ENCODE data around the gene PARP12.

PARP12 gene

DNA sequence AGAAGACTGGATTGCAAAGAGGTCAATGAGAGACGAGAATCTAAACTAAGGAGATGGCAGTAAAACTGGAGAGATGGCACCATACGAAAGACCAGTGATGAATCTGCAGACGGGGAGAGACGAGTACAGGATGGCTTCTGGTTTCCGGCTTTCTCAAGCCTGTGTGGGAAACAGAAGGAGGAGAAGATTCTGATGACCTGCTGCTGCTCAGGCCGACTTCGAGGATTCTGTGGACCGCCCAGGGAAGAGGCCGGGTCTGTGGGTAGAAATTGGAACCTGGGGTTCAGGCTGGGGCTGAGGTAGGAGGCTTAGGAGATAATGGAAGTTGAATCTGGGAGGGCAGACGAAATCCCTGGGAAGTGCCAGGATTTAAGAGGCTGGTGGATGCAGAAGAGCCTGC, 48.6 kb downstream of the PARP12 start:
- no peak for DNase-seq (ENCODE audit: low spot score)

DNA sequence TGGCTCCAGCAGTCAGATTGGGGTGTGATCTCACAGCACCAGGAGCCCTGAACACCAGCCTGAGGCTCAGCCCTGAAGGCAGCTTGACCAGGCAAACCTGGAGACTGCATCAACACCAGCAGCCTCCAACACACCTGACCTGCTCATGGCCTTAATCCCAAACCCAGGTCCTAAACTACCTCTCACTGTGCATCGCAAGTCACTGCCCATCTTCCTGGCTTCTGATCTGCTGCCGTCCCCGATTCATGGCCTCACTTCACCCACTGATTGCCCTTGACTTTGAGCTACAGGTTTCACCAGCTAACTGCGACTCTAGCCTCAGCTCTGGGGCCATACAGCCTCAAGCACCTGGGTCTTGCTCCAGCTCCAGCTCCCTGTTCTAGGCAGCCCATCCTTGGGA, 49.1 kb downstream of the PARP12 start:
- no peak for DNase-seq (ENCODE audit: low spot score)

DNA sequence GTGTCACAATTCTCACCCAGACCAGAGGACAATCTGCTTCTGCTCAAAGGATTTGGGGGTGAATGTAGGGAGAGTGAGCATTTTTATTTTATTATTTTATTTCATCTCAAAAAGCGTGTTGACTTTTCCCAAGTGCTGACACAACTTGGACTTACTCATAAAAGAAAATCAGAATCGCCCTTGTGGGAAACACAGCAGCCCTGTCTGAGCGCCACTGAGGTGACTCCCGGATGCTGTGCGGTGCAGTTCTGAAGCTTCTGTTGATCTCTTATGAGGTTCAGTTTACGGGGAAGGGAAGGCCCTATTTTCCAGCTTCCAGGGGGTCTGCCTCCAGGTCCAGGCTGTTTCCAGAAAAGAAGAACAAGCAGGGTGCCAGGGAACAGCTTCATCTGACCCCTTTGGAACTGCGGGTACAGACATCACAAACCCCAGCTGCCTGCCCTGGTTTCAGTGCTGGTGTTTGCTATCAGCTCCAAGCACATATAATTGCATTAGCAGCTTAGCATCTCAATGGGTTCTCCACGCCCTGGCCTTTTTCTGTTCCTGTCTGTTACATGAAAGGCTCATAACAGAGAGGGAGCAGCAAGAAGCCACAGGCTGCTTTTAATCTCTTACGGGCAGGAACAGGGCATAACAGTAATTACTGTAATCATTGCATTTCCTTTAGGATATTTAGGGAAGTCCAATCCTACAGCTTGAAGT, 52.4 kb downstream of the PARP12 start:
- no peak for DNase-seq (ENCODE audit: low spot score)

DNA sequence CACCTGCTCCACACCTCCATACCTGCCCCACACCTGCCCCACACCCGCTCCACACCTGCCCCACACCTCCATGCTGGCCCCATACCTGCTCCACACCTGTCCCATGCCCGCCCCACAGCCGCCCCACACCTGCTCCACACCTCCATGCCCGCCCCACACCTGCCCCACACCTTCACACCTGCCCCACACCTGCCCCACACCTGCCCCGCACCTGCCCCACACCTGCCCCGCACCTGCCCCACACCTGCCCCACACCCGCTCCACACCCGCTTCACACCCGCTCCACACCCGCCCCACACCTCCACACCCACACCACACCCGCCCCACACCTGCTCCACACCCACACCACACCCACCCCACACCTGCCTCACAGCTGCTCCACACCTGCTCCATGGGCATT, 53.0 kb downstream of the PARP12 start:
- no peak for DNase-seq (ENCODE audit: low spot score)

DNA sequence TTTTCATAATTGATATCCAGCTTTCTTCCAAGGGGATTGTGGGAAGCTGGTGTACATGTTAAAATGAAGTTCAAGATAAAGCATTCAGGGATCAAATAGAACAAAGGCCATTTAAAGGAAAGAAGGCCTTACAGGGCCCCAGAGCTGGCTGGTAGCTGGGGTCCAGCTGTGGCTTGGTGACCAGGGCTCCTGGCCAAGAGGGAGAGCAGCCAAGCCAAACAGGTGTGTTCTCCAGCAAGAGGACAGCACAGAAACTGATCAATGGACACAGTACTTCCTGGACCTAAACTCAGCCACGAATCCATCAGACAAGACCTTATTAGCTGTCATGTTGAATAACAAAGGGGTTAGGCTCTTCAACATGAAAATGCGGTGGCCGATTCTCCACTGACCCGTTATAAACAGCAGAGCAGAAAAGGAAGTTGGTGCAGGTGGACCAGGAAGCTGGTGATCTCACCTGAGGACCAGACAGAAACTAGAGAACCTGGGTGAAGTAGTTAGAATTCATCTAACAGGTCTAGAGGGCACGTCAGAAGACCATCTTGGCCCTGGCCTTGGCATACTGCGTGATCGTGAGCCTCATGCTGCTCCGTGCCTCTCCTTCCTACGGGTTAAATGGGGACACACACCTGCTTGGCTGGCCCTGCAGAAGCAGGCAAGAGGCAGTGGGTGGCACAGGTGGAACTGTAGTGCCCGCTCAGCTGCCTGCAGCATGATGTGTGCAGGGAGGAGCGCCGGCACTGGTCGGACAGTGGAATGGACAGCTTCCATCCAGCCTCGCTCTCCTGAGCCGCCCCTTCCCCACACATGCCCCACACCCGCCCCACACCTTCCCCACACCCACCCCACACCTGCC, 53.8 kb downstream of the PARP12 start:
- no peak for DNase-seq (ENCODE audit: low spot score)

DNA sequence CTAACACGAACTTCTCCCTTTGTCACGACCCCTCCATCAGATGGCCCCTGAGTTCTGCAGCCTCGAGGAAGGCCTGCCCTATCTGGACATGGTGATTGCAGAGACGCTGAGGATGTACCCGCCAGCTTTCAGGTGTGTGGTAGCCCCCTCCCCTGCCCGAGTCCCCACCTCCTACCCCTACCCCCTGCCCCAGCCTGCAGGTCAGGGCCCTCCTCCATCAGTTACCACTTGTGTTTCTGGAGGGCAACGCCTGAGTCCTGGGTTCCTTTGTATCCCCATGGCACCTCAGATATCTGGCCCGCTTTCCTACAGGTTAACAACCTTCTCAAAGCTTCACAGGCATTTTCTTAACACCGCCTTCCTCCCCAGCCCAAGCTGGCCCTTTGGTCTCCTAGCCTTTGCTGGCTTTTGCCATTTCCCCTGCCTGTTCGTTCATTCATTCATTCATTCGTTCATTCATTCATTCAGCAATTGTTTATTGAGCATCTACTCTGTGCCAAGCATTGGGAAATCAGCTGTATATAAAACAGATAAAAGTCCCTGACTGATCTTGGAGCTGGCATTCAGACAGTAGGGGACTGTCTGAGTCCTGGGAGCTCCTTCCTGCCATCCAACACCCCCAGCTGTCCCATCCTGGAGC, 55.6 kb downstream of the PARP12 start:
- no peak for DNase-seq (ENCODE audit: low spot score)

DNA sequence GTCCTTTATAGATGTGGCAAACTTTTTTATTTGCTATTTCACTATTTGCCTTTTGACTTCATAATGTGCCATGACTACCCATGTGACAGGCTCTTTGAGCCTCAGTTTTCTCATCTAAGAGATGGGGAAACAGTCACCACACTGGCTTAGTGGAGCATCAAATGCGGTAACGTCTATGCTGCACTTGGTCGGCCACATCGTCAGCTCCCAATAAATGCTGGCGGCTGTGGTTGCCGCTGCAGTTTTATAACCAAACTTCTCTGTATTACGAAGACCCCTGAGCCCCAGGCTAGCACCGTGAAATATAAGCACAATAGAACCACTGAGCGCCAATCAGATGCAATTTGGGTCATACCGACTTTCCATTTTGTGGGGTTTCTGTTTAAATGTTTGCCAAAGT, 56.2 kb downstream of the PARP12 start:
- no peak for DNase-seq (ENCODE audit: low spot score)

DNA sequence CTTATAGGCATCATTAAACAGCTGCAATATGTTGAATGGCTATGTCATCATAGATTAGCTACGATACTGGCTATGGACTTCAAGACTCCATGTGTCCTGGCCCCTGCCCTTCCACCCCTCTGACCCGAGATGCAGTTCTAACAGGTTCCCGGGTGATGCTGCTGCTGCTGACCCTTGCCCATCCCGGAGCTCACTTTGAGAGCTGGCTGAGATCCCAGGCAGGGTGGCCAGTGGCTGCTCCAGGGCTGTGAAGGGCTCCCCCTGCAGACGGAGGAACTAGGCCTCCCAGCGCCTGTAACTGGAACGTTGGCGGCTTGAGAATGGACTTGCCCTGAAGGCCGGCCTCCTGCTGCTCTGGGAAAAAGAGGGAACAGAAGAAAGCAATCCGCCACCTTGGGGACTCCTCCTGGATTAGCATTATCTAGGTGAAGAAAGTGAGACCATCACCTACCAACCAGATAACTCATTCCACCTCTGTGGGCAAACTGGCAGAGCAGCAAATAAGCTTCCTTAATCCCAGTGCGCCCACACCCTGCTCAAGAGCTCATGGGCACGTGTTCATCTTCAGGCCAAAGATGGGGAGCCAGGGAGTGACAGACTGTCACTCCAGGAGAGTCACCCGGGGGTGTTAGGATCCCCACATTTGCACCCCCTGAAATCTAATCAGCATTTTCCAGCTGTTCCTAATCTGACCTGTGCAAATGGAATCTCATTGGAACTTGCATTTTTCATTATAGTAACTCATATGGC, 56.8 kb downstream of the PARP12 start:
- no peak for DNase-seq (ENCODE audit: low spot score)

DNA sequence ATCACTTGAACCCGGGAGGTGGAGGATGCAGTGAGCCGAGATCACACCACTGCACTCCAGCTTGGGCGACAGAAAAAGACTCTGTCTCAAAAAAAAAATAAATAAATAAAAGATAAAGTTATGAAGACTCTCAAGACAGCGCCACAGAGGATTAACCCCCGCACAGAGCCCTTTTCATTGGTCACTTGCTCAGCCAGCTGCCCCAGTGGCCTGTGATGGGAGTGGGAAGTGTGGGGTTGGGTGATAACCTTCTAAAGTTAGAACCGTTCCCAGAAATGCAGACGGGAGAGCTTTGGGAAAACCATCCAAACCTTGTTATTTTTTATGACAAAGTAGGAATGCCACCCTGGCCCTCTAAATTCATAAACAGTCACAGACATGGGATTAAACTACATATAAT, 57.4 kb downstream of the PARP12 start:
- DNase-seq (ENCODE audit: low spot score), result no peak

DNA sequence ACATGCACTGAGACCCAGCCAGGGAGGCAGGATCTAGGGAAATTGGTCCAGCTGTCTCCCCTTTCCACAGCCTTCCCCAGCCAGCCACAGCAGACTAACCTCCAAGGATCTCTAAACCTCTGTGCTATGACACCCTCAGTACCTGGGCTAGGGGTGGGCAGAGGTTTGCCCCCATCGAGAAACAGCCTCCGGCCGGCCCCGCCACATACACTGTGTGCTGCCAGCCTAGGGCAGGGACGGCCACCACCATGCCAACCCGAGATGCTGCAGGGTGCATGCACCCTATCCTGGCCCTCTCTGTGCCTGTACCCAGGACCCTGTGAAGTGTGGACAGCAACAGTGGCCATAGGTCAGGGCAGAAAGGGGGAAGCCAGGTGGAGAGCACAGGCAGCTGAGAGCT, 58.1 kb downstream of the PARP12 start:
- DNase-seq (ENCODE audit: low spot score), result no peak

DNA sequence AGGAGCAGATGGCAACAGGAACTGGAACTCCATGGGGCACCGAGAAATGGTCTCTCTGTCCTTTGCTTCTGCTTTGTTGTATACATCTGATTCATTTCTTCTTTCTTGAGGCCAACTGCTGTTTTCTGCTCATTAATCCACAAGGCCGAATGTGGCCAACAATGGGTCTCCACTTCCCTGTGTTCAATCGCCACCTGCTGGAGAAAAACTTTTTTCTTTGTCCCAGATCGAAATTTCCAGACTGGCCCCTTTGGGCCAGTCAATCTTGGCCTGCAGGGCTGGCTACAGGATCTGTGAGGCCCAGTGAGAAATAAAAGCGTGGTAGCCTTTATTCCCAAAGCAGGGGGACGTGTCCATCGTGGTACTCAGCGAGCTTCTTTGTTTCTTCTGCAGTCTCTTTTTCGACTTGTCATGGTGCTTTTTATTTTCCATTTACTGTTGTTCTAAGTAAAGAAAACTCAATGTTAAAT, 58.8 kb downstream of the PARP12 start:
- DNase-seq (ENCODE audit: low spot score), result peak; percentile 28

DNA sequence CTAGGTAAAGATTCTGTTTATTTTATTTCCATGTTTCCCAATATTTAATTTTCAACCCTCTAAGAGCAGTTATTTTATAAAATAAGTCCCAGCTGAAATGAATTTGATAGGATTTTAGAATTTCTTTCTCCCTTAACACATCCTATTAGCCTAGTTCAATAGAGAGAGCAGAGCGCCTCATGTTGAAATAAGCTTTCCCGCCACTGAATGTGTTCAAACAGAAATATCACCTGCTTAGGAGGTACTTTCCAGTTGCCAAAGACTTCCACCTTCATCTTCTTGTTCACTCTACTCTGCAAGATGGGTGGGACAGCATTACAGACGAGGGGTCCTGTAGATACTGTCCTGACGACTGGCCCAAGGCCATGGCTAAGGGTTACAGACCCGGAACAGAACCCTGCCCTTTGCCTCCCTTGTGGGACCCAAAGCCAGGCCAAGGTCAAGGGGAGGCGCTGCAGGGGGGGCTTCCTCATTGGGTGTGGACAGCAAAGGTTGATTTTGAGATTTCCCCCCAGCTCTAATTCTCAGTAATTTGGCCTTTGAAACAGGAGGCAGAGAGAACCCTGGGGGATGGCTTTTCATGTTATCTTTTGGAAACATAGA, 62.0 kb downstream of the PARP12 start:
- no peak for DNase-seq (ENCODE audit: low spot score)

DNA sequence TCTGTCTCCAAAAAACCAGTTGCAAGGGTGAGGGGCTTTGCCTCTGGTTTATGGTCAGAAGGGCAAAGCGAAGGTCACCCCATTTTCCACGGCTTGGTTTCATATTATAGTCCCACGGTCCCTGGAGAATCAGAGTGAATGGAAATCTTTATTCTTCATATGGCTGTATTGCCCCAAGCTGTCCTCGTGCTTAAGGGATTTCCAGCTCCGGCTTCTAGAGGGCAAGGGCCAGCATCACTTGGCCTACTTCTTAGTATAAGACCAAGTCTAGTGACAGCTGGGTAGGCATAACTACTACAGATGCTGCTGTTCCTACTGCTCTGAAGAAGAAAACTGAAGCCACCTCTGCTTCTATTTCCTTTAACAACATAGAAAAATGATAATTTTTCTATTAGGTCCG, 63.2 kb downstream of the PARP12 start:
- DNase-seq (ENCODE audit: low spot score), result no peak

DNA sequence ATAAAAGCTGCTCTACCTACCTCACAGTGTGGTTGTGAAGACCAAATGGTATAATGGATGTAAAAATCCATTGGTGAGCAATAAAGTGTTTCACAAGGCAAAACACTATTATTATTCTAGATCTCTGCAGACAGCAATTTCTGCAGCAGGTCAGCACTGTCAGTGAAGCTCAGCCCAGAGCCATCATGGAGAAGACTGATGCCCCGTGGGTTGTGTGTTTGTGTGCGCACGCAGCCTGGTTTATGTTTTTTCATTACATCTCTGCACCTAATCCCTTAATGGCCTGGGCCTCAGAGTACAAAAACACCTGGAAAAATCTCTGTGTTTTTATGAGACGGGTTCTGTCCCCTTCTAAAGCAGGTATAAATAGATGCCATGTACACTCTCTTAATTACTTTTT, 64.2 kb downstream of the PARP12 start:
- DNase-seq (ENCODE audit: low spot score), result no peak

DNA sequence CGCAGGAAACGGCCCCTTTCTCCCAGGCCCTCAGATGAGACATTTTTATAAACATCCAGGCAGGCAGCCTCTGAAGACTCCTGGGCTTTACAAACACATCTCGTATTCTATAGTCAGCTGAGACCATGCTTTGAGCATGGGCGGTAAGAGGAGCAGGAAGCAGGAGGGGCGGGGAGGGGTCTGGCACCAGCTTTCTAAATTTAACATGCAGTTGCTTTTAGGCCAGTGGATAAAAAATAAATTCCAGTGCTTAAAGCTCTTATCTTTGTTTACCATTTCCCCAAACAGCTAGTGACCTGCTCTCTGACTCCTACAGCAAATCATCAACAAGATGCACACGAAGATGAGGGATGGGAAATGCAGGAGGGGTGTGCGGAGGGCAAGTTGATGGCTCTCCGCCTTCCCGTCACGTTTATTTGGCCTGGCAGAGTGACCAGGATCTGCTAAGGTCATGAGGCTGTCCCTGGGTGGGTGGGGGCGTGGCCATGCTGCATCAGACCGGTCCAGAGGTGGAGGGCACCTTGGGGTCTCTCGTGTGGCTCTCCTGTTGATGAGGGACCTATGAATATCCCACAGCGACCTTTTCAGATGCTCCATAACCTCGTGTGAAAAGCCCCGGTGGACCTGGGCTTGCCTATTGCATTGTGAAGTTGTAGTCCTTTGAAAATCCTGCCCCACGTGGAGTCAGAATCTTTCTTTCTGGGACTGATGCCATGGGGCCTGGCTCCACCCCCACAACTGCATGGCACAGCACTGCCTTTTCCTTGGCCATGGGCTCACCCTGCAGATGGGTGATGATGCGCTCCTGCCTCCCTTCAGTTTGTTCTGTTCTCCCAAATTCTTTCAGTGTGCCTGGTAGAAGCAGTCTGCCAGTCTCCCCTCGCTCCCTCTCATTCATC, 67.5 kb downstream of the PARP12 start:
- no peak for DNase-seq (ENCODE audit: low spot score)

DNA sequence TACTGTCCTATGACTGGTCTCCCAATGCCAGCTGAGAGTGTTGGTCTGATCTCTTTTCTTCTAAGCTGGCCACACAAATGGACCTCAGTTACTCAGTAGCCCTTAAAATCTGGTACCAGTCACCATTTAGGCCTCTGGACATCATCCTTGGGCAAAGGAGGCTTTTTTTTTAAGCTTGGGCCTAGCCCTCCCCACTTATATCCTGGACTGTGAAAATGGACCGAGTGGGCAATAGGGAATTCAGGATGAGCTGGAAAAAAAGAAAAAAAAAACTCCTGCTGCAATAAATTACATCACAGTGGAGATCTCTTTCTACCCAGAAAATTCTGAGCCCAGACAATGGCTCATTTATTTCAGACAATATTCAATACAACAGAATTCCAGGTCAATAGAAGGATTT, 68.4 kb downstream of the PARP12 start:
- no peak for DNase-seq (ENCODE audit: low spot score)

DNA sequence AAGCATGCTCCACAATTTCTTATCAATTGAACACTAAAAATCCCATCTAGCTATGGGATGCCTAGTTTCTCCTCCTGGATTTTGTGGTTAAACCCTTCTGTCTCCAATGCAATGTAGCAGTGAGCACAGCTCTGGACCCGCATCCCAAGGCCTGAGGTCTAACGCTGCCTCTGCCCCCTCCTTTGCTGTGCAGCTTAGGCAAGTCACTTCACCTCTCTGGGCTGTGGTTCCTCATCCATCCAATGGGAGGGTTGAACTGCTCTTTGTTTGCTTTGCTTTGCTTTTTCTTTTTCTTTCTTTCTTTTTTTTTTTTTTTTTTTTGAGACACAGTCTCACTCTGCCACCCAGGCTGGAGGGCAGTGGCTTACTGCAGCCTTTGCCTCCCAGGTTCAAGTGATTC, 69.2 kb downstream of the PARP12 start:
- DNase-seq (ENCODE audit: low spot score), result no peak

DNA sequence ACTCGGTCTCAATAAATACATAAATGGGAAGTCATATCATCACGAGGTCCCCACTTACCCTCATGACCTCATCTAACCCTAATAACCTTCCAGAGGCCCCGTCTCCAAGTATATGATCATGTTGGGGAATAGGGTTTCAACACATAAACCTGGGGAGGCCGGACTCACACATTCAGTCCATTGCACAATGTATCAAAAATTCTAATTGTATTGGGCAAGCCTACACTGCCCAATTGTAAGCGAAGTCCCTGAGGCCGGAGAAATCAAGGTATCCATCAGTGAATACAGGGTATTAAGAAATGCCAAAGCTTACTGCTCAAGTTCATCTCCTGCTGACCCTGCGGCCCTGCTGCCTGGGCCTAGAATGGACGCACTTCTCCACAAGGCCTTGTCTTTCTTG, 69.6 kb downstream of the PARP12 start:
- no peak for DNase-seq (ENCODE audit: low spot score)

DNA sequence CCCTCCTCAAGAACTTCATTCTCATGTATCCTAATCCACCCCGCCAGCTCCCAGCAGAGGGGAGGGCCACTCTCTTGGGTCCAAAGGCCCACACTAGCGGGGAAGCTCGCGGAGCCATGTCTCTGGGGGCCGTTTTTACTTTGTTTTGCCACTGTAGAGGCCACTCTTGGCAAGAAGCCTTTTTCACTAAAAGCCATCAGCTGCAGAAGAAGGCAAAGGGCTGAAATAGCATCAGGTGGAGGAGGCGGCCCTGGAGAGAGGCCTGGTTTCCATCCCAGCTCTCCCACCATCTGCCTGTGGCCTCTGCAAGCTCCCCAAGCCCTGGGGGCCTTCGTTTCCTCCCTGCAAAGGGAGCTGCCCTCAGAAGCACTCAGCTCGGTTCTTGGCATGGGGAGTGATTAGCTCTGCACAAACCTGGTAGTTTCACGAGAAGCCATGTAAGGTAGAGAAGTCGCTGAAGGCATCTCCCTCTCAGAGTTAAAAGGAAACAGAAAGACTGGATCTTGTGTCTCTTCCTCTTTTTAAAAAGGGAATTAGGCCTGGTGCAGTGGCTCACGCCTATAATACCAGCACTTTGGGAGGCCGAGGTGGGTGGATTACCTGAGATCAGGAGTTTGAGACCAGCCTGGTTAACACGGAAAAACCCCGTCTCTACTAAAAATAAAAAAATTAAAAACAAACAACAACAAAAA, 70.3 kb downstream of the PARP12 start:
- no peak for DNase-seq (ENCODE audit: low spot score)

DNA sequence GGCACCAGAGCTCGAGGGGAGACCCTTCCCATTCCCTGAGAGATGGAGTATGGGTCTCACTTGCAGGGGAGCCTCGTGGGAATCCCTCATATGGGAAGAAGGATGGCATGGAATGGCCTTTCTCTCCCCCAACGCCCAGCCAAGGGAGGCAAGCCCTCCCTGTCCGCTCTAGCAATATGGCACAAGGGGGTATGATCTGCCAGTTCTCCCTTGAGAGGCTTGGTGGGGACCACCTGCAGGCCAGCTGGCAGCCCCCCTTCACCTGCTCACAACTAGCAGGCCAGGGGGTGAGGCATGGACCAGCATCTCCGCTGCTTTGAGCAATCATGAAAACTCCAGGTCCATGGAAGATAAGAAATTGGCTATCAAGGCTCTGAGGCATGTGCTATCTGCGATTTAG, 70.8 kb downstream of the PARP12 start:
- DNase-seq (ENCODE audit: low spot score), result no peak
